ENCODE results near the gene ARHGAP10.
"Not testable (repeated sequence)": the region's sequence is repeated elsewhere in the genome, so short reads cannot be mapped to it uniquely, and the experiment has no call there.

The ARHGAP10 gene

GRCh38 chr4:147991543-147992283, 259.8 kb downstream of the ARHGAP10 start:
- DNase-seq (ENCODE audit: low spot score): no peak

- DNase-seq (ENCODE audit: low spot score): no peak
Observed at GRCh38 chr4:147994076-147994475, 262.2 kb downstream of the ARHGAP10 start.

- DNase-seq (ENCODE audit: low spot score): no peak
Observed at GRCh38 chr4:147994491-147995385, 262.9 kb downstream of the ARHGAP10 start.

GRCh38 chr4:147996859-147997258, 265.0 kb downstream of the ARHGAP10 start:
- DNase-seq (ENCODE audit: low spot score): no peak

- DNase-seq (ENCODE audit: low spot score): not testable (repeated sequence)
Observed at GRCh38 chr4:148000038-148000437, 268.1 kb downstream of the ARHGAP10 start.

GRCh38 chr4:148004228-148004857, 272.5 kb downstream of the ARHGAP10 start:
- DNase-seq (ENCODE audit: low spot score): no peak

GRCh38 chr4:148006001-148006400, 274.1 kb downstream of the ARHGAP10 start:
- DNase-seq (ENCODE audit: low spot score): no peak

- DNase-seq (ENCODE audit: low spot score): no peak
Observed at GRCh38 chr4:148007314-148007760, 275.4 kb downstream of the ARHGAP10 start.

- DNase-seq (ENCODE audit: low spot score): no peak
Observed at GRCh38 chr4:148007792-148008191, 275.9 kb downstream of the ARHGAP10 start.

- DNase-seq (ENCODE audit: low spot score): no peak
Observed at GRCh38 chr4:148015058-148015457, 283.2 kb downstream of the ARHGAP10 start.

GRCh38 chr4:148015468-148015867, 283.6 kb downstream of the ARHGAP10 start:
- DNase-seq (ENCODE audit: low spot score): no peak

GRCh38 chr4:148016063-148016637, 284.3 kb downstream of the ARHGAP10 start:
- DNase-seq (ENCODE audit: low spot score): no peak

- no peak for DNase-seq (ENCODE audit: low spot score)
Observed at GRCh38 chr4:148017801-148018200, 285.9 kb downstream of the ARHGAP10 start.

- peak; percentile 11 for DNase-seq (ENCODE audit: low spot score)
Observed at GRCh38 chr4:148021686-148022085, 289.8 kb downstream of the ARHGAP10 start.

- DNase-seq (ENCODE audit: low spot score): no peak
Observed at GRCh38 chr4:148022975-148023374, 291.1 kb downstream of the ARHGAP10 start.

- no peak for DNase-seq (ENCODE audit: low spot score)
Observed at GRCh38 chr4:148023512-148024181, 291.8 kb downstream of the ARHGAP10 start.

GRCh38 chr4:148025981-148026380, 294.1 kb downstream of the ARHGAP10 start:
- DNase-seq (ENCODE audit: low spot score): no peak

GRCh38 chr4:148027201-148027600, 295.3 kb downstream of the ARHGAP10 start:
- no peak for DNase-seq (ENCODE audit: low spot score)

GRCh38 chr4:148029781-148030180, 297.9 kb downstream of the ARHGAP10 start:
- no peak for DNase-seq (ENCODE audit: low spot score)

- DNase-seq (ENCODE audit: low spot score): no peak
Observed at GRCh38 chr4:148030193-148030873, 298.4 kb downstream of the ARHGAP10 start.

- no peak for DNase-seq (ENCODE audit: low spot score)
Observed at GRCh38 chr4:148034813-148035212, 302.9 kb downstream of the ARHGAP10 start.

Measured in cerebellar cortex (tissue), 1 donor.